NCI-H510A treated with DMSO at 0.1 percent for 48 hours (cell line): ENCODE results near the gene HIPK3.
"Not testable (repeated sequence)": the region's sequence is repeated elsewhere in the genome, so short reads cannot be mapped to it uniquely, and the experiment has no call there.

Source experiments
- DNase-seq: peaks from one replicate; lab custom pipeline; 2025; lab: John Stamatoyannopoulos, UW

The HIPK3 gene

DNA sequence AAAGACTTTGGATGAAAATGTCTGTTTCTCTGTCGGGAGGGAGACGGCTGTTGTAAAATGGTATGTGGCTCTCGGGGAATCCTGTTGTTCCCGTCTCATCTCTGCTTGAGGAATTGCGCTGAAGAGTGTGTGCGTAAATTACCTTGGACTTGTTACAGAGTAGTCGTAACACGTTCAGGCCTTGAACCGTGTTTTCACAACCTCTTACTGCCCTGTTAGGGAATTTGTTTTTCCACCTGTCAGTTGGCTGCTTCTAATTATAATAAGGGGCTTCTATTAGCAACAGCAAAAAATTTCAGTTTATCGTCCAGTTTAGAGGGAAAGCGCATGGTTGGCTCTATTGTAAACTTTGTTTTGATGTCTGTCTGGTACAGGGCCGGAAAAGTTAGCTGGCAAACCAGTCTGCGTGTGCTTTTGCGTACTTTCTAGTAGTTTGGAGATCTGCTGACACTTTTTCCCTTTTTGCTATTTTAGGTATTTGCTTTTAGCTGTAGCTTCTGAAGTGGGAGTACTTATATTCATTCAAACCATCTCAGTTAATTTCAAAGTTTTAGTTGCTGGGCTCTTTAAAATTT is 1.5 kb downstream of the HIPK3 start:
- no peak for DNase-seq

GRCh38 chr11:33259869-33260268 is 2.7 kb downstream of the HIPK3 start:
- DNase-seq = no peak

- DNase-seq = not testable (repeated sequence)
These were observed 4.2 kb downstream of the HIPK3 start for GRCh38 chr11:33261350-33261749.

GRCh38 chr11:33262011-33262645 is 4.9 kb downstream of the HIPK3 start:
- no peak for DNase-seq

DNA sequence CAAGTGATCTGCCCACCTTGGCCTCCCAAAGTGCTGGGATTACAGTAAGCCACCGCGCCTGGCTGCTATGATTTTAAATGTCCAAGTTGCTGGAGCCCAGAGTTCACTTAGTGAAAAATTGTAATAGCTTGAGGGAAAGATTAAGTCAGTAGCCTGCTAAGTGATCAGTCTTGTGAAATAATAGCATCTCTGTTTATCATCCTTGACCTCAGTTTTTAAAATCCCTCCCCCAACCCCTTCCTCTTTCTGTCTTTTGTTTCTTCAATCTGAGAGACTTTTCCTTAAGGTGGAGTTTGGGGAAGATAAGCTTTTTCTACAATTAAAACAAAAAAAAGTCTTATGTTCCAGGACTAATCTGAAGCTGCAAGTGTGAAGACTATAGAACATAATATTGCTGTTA is 6.4 kb downstream of the HIPK3 start:
- DNase-seq = no peak

DNA sequence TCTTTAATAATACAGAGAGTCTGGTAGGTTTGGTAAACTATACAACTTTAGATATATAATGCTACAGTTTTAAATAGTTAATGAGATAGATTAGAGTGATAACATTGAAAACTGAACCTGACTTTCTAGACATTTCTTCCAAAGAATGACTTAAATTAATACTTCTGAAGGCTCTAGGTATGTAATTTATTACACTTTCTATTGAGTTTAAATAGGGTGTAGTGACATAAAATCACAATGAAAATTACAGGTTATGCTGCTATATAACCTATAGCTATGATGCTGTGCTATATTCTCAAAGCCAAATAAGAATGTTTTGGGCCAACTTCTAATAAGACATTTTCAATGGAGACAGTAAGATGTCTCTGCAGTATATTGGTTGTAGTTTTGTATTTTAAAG is 7.7 kb downstream of the HIPK3 start:
- no peak for DNase-seq

- DNase-seq = no peak
These were observed 9.4 kb downstream of the HIPK3 start for GRCh38 chr11:33266393-33267215.

- DNase-seq = no peak
These were observed 11.9 kb downstream of the HIPK3 start for GRCh38 chr11:33268945-33269540.

DNA sequence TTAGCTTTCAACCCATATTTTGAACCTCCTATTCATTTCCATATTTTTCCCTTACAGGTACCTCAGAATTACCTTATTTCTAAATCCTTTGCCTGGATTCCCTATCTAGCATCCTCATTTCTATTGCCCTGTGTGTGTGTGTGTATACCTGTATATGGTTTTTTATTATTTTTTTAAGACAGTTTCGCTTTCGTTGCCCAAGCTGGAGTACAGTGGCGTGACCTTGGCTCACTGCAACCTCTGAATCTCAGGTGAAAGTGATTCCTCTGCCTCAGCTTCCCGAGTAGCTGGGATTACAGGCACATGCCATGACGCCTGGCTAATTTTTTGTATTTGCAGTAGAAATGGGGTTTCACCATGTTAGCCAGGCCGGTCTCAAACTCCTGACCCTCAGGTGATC is 12.6 kb downstream of the HIPK3 start:
- DNase-seq = no peak

GRCh38 chr11:33271059-33271458 is 13.9 kb downstream of the HIPK3 start:
- DNase-seq = no peak

DNA sequence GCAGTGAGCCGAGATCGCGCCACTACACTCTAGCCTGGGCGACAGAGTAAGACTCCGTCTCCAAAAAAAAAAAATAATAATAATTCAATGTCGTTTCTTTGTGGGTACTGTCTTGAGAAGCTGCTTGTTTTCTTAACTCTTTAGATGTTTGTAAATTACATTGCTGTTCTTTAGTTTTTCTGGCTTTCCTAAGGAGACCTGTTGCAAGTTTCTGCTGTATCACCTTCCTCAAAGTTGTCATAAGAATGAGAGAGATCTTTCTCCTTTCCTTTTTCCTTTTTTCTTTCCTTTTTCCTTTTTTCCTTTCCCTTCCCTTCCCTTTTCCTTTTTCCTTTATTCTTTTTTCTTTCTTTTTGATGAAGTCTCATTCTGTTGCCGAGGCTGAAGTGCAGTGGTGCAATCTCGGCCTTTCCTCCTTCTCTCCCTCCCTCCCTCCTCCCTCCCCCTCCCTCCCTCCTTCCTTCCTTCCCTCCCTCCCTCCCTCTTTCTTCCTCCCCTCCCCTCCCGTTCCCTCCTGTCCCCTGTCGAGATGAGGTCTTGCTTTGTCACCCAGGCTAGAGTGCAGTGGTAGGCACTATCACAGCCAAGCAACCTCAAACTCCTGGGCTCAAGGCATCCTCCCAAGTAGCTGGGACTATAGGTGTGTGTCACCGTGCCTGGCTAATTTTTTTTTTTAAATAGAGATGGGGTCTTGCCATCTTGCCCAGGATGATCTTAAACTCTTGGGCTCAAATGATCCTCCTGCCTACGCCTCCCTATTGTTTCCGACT is 15.3 kb downstream of the HIPK3 start:
- DNase-seq = no peak

DNA sequence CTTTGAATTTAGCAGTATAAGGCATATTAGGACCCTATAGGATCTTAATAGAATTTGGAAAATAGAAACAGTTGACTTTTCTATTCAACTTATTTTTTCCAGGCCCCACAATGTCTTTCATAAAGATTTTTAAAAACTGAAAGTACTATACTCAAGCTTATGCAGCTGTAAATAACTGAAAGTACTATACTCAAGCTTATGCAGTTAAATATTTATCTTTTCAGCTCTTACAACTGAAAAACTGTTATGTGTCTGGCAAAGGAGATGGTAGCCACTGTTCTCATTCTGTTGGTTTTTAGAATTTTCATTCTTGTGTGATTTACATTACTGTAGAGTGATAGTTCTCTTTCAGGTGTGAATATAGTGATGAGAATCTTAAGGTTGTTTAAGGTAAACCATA is 16.5 kb downstream of the HIPK3 start:
- no peak for DNase-seq

DNA sequence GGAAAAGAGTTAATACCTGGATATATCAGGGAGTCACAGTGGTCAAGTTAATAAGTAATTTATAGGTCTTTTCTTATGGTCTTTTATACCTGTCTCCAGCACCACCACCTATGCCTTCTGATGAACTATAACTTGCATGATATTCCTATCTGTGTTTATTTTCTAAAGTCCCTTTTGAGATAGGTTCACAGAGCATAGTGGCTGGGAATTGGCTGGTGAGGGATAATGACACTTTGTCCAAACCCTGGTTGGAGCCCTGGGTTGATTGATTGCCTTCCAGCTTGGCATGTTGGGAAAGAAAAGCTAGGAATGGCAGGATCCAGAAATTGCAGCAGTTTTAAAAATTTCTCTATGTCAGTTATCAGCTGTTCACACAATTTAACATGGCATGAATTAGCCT is 23.2 kb downstream of the HIPK3 start:
- DNase-seq = no peak

DNA sequence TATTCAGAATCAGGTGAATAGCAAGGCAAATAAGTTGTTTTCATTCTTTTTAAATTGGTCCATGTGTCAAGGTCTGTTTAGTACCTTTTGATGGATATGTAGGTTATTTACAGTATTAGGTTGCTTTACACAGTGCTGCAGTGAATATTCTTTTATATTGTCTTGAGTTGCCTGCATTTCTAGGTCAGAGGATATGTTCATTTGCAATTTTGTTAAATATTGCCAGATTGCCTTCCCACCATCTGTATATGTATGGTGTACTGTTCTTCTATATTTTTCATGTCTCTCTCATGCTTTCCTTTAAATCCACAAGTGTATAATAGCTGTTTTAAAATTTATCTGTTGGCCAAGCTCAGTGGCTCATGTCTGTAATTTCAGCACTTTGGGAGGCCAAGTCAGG is 24.6 kb downstream of the HIPK3 start:
- no peak for DNase-seq

DNA sequence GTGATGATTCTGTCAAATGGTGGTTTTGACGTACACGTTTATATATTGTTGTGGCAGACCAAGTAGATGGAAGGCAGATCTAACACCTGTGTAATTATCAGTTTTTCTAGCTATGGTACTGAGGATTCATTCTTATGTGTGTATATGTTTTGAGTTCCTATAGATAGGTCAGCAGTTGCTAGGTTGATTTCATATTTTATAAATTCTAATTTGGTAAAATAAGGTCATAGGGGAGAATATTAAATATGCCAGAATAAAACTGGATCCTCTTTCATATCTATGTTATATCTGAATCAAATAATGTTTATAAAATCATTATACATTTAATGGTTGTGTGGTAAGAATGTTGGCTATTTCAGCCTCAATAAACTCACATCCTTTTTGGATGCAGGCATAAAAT is 27.6 kb downstream of the HIPK3 start:
- no peak for DNase-seq

- no peak for DNase-seq
These were observed 33.1 kb downstream of the HIPK3 start for GRCh38 chr11:33290319-33290718.

GRCh38 chr11:33291004-33291777 is 34.0 kb downstream of the HIPK3 start:
- no peak for DNase-seq

DNA sequence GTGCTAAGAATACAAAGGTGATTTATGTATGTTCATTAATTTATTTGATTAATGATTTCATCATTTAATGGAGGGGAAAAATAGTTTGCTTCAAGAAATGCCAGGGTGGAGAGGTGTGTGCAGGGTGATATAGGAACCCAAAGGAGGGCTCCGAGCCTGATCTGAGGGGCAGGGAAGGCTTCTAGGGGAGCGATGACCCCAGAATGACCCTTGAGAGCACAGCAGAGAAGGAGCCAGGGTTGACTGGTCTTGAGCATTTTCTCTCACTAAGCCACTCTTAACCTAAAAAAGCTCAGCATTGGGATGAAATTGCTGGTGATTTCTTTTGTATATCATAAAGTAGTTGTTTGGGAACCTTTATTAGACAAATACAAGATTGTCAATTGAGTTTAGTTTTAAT is 35.1 kb downstream of the HIPK3 start:
- DNase-seq = no peak

DNA sequence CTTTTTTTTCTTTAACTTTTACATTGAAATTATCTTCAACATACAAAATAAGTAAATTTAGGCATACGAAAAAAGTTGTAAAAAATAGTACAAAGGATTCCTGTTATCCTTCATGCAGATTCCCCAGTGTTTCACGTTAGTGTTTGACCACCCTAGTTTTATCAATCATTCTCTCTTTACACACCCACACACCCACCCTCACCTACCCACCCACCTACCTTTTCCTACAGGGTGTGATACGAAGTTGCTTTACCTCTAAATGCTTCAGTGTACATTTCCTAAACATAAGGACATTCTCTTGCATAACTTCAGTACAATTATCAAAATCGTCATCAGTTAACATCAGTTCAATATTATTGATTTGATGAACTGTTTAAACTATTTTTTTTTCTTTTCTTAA is 37.0 kb downstream of the HIPK3 start:
- DNase-seq = no peak

GRCh38 chr11:33294797-33295196 is 37.6 kb downstream of the HIPK3 start:
- DNase-seq = no peak

- no peak for DNase-seq
These were observed 39.5 kb downstream of the HIPK3 start for GRCh38 chr11:33296695-33297094.
